Endothelial cell of umbilical vein (primary cell): ENCODE data around the gene MAP10. TPM values are rescaled to one million over a fixed set of nuclear protein-coding genes. Genes with fewer than 3 reads are reported as not detected.

Experiments
- BruUV-seq: library from RNA; stranded (reverse); fragments of 400-500 nt; replicated peaks from 2 replicates; lab custom pipeline; 2021; lab: Mats Ljungman, UMichigan
- CTCF ChIA-PET: fragments of 300-600, 350-600 bp; sonication (Branson Sonifier 250); formaldehyde crosslinking; loops from one replicate; lab custom pipeline; 2021; ENCODE audit warnings: antibody characterized with exemption, inconsistent platforms; lab: Charles Lee
- POLR2A ChIA-PET: fragments of 300-600, 350-600 bp; sonication (Branson Sonifier 250); formaldehyde crosslinking; loops from one replicate; lab custom pipeline; 2021; ENCODE audit warnings: antibody characterized with exemption, inconsistent platforms; lab: Charles Lee
- DNase-seq: peaks from one replicate; pipeline ENCODE4 v3.0.0-alpha.2; 2011; ENCODE audit warnings: low read depth, low spot score
- FAIRE-seq: peaks from 2 replicates; lab custom pipeline; 2011; peaks lifted over from hg19 to GRCh38; lab: Jason Lieb, UNC
- H2AFZ ChIP-seq: 2 replicates; pipeline ENCODE4 v1.6.0; 2012; ENCODE audit warnings: low read depth, low read length, control low read depth, inconsistent platforms
- H3K27ac ChIP-seq: 2 replicates; pipeline ENCODE4 v1.5.1; 2011; ENCODE audit warnings: low read depth, mild to moderate bottlenecking, control low read depth, low read length, moderate library complexity; ENCODE audit not compliant: insufficient read depth
- H3K27me3 ChIP-seq, 2 experiments: 2 replicates each; pipeline versions ENCODE4 v1.6.0 to v1.6.1; 2011; ENCODE audit warnings: low read length in 2 of 2, mixed read lengths in 1 of 2; ENCODE audit not compliant: control insufficient read depth in 2 of 2, insufficient read depth in 2 of 2
- H3K36me3 ChIP-seq, 2 experiments: 2 replicates in 1 of 2; 3 replicates in 1 of 2; pipeline ENCODE4 v1.5.1; 2011; ENCODE audit warnings: low read length in 2 of 2, mild to moderate bottlenecking in 1 of 2, moderate library complexity in 1 of 2; ENCODE audit not compliant: control insufficient read depth in 2 of 2, insufficient read depth in 2 of 2; ENCODE audit errors: extremely low read depth in 1 of 2
- H3K4me1 ChIP-seq: 3 replicates; pipeline ENCODE4 v1.5.1; 2011; ENCODE audit warnings: mild to moderate bottlenecking, low read length; ENCODE audit not compliant: control insufficient read depth, insufficient read depth; ENCODE audit errors: extremely low read depth
- H3K4me2 ChIP-seq: 2 replicates; pipeline ENCODE4 v1.6.1; 2011; ENCODE audit warnings: low read length, control low read depth, mixed read lengths; ENCODE audit not compliant: insufficient read depth
- H3K4me3 ChIP-seq, 3 experiments: fragments of 200-600 bp in 1 of 3; sonication (generic), shearing (Covaris generic) in 1 of 3; replicated peaks in 1 of 3; 2 replicates each; pipeline ENCODE4 v1.5.1; 2011 to 2016; ENCODE audit warnings: control low read depth in 3 of 3, low read length in 3 of 3, mild to moderate bottlenecking in 2 of 3, inconsistent platforms in 1 of 3, low read depth in 1 of 3, moderate library complexity in 1 of 3; ENCODE audit not compliant: insufficient read depth in 1 of 3
- H3K79me2 ChIP-seq: 2 replicates; pipeline ENCODE4 v1.6.0; 2012; ENCODE audit warnings: low read length, inconsistent platforms; ENCODE audit not compliant: control insufficient read depth, insufficient read depth
- H3K9ac ChIP-seq: replicated peaks from 2 replicates; pipeline ENCODE3; 2011; ENCODE audit warnings: low read length, control low read depth; ENCODE audit not compliant: insufficient read depth; ENCODE audit errors: extremely low read depth
- H3K9me1 ChIP-seq: replicated peaks from 3 replicates; pipeline ENCODE4 v1.6.0; 2011; ENCODE audit warnings: mild to moderate bottlenecking, low read length; ENCODE audit not compliant: control insufficient read depth, insufficient read depth; ENCODE audit errors: extremely low read depth
- H3K9me3 ChIP-seq: replicated peaks from 2 replicates; pipeline ENCODE4 v1.5.1; 2012; ENCODE audit warnings: low read length, inconsistent platforms; ENCODE audit not compliant: control insufficient read depth, insufficient read depth
- H4K20me1 ChIP-seq: replicated peaks from 2 replicates; pipeline ENCODE3; 2011; ENCODE audit warnings: mild to moderate bottlenecking, low read length; ENCODE audit not compliant: control insufficient read depth, insufficient read depth; ENCODE audit errors: extremely low read depth
- CTCF ChIP-seq, 2 donors: IDR thresholded peaks; 1 replicate in 1 of 2; 2 replicates in 1 of 2; pipeline ENCODE4 v1.5.1; 2011; ENCODE audit warnings: low read length in 2 of 2, mild to moderate bottlenecking in 2 of 2, moderate library complexity in 2 of 2, control low read depth in 1 of 2, inconsistent platforms in 1 of 2, low read depth in 1 of 2; ENCODE audit not compliant: insufficient read depth in 1 of 2; ENCODE audit errors: extremely low read depth in 1 of 2
- EZH2 ChIP-seq: IDR thresholded peaks from 2 replicates; pipeline ENCODE4 v1.6.1; 2012; ENCODE audit warnings: borderline replicate concordance, low read depth, mild to moderate bottlenecking, moderate library complexity, low read length, inconsistent platforms; ENCODE audit not compliant: severe bottlenecking
- FOS ChIP-seq: IDR thresholded peaks from 2 replicates; pipeline ENCODE4 v1.6.1; 2011; ENCODE audit warnings: mild to moderate bottlenecking, low read length, moderate library complexity, borderline replicate concordance; ENCODE audit not compliant: insufficient read depth
- GATA2 ChIP-seq: IDR thresholded peaks from 2 replicates; pipeline ENCODE4 v1.7.0; 2011; ENCODE audit warnings: low read depth, mild to moderate bottlenecking, moderate library complexity, mixed read lengths, low read length; ENCODE audit not compliant: insufficient read length, insufficient read depth
- JUN ChIP-seq: IDR thresholded peaks from 2 replicates; pipeline ENCODE4 v1.6.1; 2011; ENCODE audit warnings: borderline replicate concordance, low read depth; ENCODE audit not compliant: insufficient read length, insufficient read depth
- MAX ChIP-seq: IDR thresholded peaks from 2 replicates; pipeline ENCODE4 v1.6.1; 2011; ENCODE audit not compliant: insufficient read depth, insufficient read length
- MYC ChIP-seq: IDR thresholded peaks from one replicate; pipeline ENCODE4 v1.6.1; 2011; ENCODE audit warnings: mild to moderate bottlenecking, low read depth, low read length
- POLR2A ChIP-seq: IDR thresholded peaks from 2 replicates; pipeline ENCODE4 v1.6.1; 2012; ENCODE audit warnings: low read depth, mild to moderate bottlenecking, control low read depth, low read length
- POLR2AphosphoS5 ChIP-seq: IDR thresholded peaks from 2 replicates; pipeline ENCODE4 v1.6.1; 2012; ENCODE audit warnings: low read depth, mild to moderate bottlenecking, control low read depth, low read length, moderate library complexity; ENCODE audit not compliant: insufficient read depth
- dilution Hi-C: fragments of 300-500 bp; cut with MboI; formaldehyde crosslinking; loops from one replicate; pipeline ENCODE4 v1.15.0; 2019; ENCODE audit warnings: low sequenced_read_pairs; ENCODE audit not compliant: extremely low pct_ligation_motif_present
- intact Hi-C: fragments of 100-400 bp; cut with micrococcal nuclease; formaldehyde crosslinking; loops from one replicate; pipeline ENCODE4 v1.10.0; 2022
- polyA plus RNA-seq, 4 experiments: library from polyadenylated mRNA; depleted of rRNA in 3 of 4; stranded (reverse) in 3 of 4; unstranded in 1 of 4; fragments of >200 nt; gene quantifications; 2 replicates each; pipeline versions ENCODE4 v1.2.1 to v1.2.3, GENCODE V29; 2011 to 2012; ENCODE audit warnings: missing spikeins in 1 of 4
- total RNA-seq: library from RNA; stranded (reverse); gene quantifications from 2 replicates; pipeline ENCODE4 v1.2.3, GENCODE V29; 2021

MAP10 gene
- total and polyA plus RNA-seq, 2 donors (not counting 3 experiments of a cell fraction or from before 2014, with no cell fraction given), result 0.88 to 2.0 TPM

GRCh38 chr1:232851532-232851931, 46.3 kb downstream of the MAP10 start:
- FAIRE-seq (no peak), DNase-seq (no peak)
- no peaks in the 10 kb centered on the region for H3K9me3 ChIP-seq
- intact Hi-C loops (no loop called here), dilution Hi-C loops (no loop called here)
- no peak overlapping the region for H3K9ac ChIP-seq
- no peaks in the 10 kb centered on the region for H3K4me1 ChIP-seq
- BruUV-seq, result no TSS peak
- CTCF ChIA-PET, result interaction anchor here (0.9 kb wide), 1 partner anchor 28 kb away, joined by 3 read pairs; no protein-coding TSS in a partner anchor
- H3K79me2 ChIP-seq, result no peaks in the 10 kb centered on the region
- no peak overlapping the region for H3K27ac ChIP-seq
- H3K4me2 ChIP-seq, result no peak overlapping the region
- H3K4me3 ChIP-seq, result no peak overlapping the region
- TF ChIP-seq MYC, result no peak
- TF ChIP-seq FOS, result no peak
- no peak for TF ChIP-seq MAX
- no peak for TF ChIP-seq POLR2A
- no peak for TF ChIP-seq EZH2
- TF ChIP-seq GATA2, result no peak
- TF ChIP-seq CTCF (IDR thresholded peaks at IDR 0.05; ENCODE audit: extremely low read depth in 1 of 2, insufficient read depth in 1 of 2, low read depth in 1 of 2, low read length in 2 of 2), result no peak
- no peak for TF ChIP-seq JUN
- no peak for TF ChIP-seq POLR2AphosphoS5
- H3K36me3 ChIP-seq, result no peaks in the 10 kb centered on the region
- no peaks in the 10 kb centered on the region for H4K20me1 ChIP-seq
- H3K27me3 ChIP-seq, result no peaks in the 10 kb centered on the region
- no peak overlapping the region for H2AFZ ChIP-seq
- POLR2A ChIA-PET, result no interaction called here
- no peaks in the 10 kb centered on the region for H3K9me1 ChIP-seq
